GM19395 (cell line): Measurements from ENCODE around the gene LY6G5B.
A peak's percentile ranks its signal among the peaks of the same experiment; 100 is the strongest.

Source experiments
- ATAC-seq: cut with Tn5 transposase; IDR thresholded peaks from one replicate; pipeline ENCODE4 v1.9.1; 2021; ENCODE audit warnings: mild to moderate bottlenecking, moderate library complexity; ENCODE audit not compliant: unreplicated experiment

LY6G5B gene

GRCh38 chr6:31662124-31662723, 7.6 kb upstream of the LY6G5B start:
- ATAC-seq, result no peak

GRCh38 chr6:31663126-31663960, 6.4 kb upstream of the LY6G5B start:
- ATAC-seq, result no peak

GRCh38 chr6:31663961-31664789, 5.6 kb upstream of the LY6G5B start:
- no peak for ATAC-seq

GRCh38 chr6:31664790-31665500, 4.8 kb upstream of the LY6G5B start, which contains the start of gene GPANK1:
Gene GPANK1, minus strand, starts transcription at chr6:31664997. Its CDS starts 519 bp downstream, at chr6:31664478.
- ATAC-seq, result peak; percentile 37

- ATAC-seq, result peak; percentile 70
These were observed 4.1 kb upstream of the LY6G5B start, which contains the start of gene CSNK2B for GRCh38 chr6:31665501-31666336. Gene CSNK2B, plus strand, starts transcription at chr6:31666080. Its CDS starts 752 bp downstream, at chr6:31666832.

GRCh38 chr6:31666337-31666965, 3.3 kb upstream of the LY6G5B start:
- ATAC-seq, result no peak

- no peak for ATAC-seq
These were observed 6.6 kb downstream of the LY6G5B start for GRCh38 chr6:31676322-31676903.

GRCh38 chr6:31676904-31677303, 7.1 kb downstream of the LY6G5B start:
- ATAC-seq, result no peak

- ATAC-seq, result no peak
These were observed 8.2 kb downstream of the LY6G5B start for GRCh38 chr6:31677955-31678354.

- peak; percentile 52 for ATAC-seq
These were observed 10.7 kb downstream of the LY6G5B start, which contains the start of gene LY6G5C for GRCh38 chr6:31680226-31681134. Gene LY6G5C, minus strand, starts transcription at chr6:31681067. Its CDS starts 694 bp downstream, at chr6:31680373.

GRCh38 chr6:31681135-31681671, 11.4 kb downstream of the LY6G5B start:
- peak; percentile 27 for ATAC-seq

- ATAC-seq, result no peak
These were observed 13.8 kb downstream of the LY6G5B start for GRCh38 chr6:31683591-31683990.

- no peak for ATAC-seq
These were observed 16.7 kb downstream of the LY6G5B start for GRCh38 chr6:31686483-31686882.

- no peak for ATAC-seq
These were observed 17.5 kb downstream of the LY6G5B start for GRCh38 chr6:31687321-31687720.

GRCh38 chr6:31687860-31688693, 18.3 kb downstream of the LY6G5B start:
- ATAC-seq, result no peak

- no peak for ATAC-seq
These were observed 19.7 kb downstream of the LY6G5B start for GRCh38 chr6:31689249-31690110.
